Ureter (tissue), 1 donor: ENCODE results near the gene SCAF1. TPM values are rescaled to one million over a fixed set of nuclear protein-coding genes. Genes with fewer than 3 reads are reported as not detected.

ENCODE experiments used
- DNase-seq: peaks from one replicate; pipeline ENCODE4 v3.0.0-alpha.2; 2020; ENCODE audit warnings: low spot score
- total RNA-seq: library from RNA; stranded (reverse); gene quantifications from one replicate; pipeline ENCODE4 v1.2.4, GENCODE V29; 2023
- donor health status: DM: yes; HTN: yes; CAD: no.

SCAF1 gene
- total RNA-seq, result 55.7 TPM

GRCh38 chr19:49641688-49642491 is at the start of gene SCAF1:
Gene SCAF1 (plus strand): TSS chr19:49642209. CDS start chr19:49645027, 2,818 bp downstream.
- DNase-seq, result peak; percentile 99

GRCh38 chr19:49592486-49593232 is 49.4 kb upstream of the SCAF1 start:
- no peak for DNase-seq

- DNase-seq, result peak; percentile 96
Measured at GRCh38 chr19:49593233-49594113, 48.5 kb upstream of the SCAF1 start.

- no peak for DNase-seq
Measured at GRCh38 chr19:49594157-49594992, 47.6 kb upstream of the SCAF1 start.

GRCh38 chr19:49594993-49595818 is 46.8 kb upstream of the SCAF1 start:
- no peak for DNase-seq

GRCh38 chr19:49595819-49596404 is 46.1 kb upstream of the SCAF1 start:
- no peak for DNase-seq

- no peak for DNase-seq
Measured at GRCh38 chr19:49596407-49596806, 45.6 kb upstream of the SCAF1 start.

- no peak for DNase-seq
Measured at GRCh38 chr19:49596954-49597702, 44.9 kb upstream of the SCAF1 start.

GRCh38 chr19:49597703-49597974 is 44.4 kb upstream of the SCAF1 start:
- no peak for DNase-seq

- DNase-seq, result no peak
Measured at GRCh38 chr19:49599378-49600295, 42.4 kb upstream of the SCAF1 start.

- no peak for DNase-seq
Measured at GRCh38 chr19:49601482-49602038, 40.4 kb upstream of the SCAF1 start.

GRCh38 chr19:49602806-49603205 is 39.2 kb upstream of the SCAF1 start:
- DNase-seq, result no peak

GRCh38 chr19:49605605-49606004 is 36.4 kb upstream of the SCAF1 start:
- no peak for DNase-seq

- no peak for DNase-seq
Measured at GRCh38 chr19:49609499-49610092, 32.4 kb upstream of the SCAF1 start.

GRCh38 chr19:49613374-49613773 is 28.6 kb upstream of the SCAF1 start:
- no peak for DNase-seq

- no peak for DNase-seq
Measured at GRCh38 chr19:49614096-49614833, 27.7 kb upstream of the SCAF1 start.

- no peak for DNase-seq
Measured at GRCh38 chr19:49615861-49616260, 26.1 kb upstream of the SCAF1 start.
